HG03460 (cell line): ENCODE results near the gene GANC.
"Not testable (repeated sequence)": the region's sequence is repeated elsewhere in the genome, so short reads cannot be mapped to it uniquely, and the experiment has no call there.

Experiments used
- ATAC-seq: cut with Tn5 transposase; IDR thresholded peaks from one replicate; pipeline ENCODE4 v1.9.1; 2021; ENCODE audit not compliant: unreplicated experiment

GANC gene

GRCh38 chr15:42283671-42284070 lies 10.7 kb downstream of the GANC start:
- ATAC-seq = no peak

- no peak for ATAC-seq
Measured at GRCh38 chr15:42284551-42284950, 11.6 kb downstream of the GANC start.

GRCh38 chr15:42285034-42285433 lies 12.0 kb downstream of the GANC start:
- ATAC-seq = no peak

GRCh38 chr15:42286445-42287029 lies 13.5 kb downstream of the GANC start:
- ATAC-seq = no peak

- ATAC-seq = no peak
Measured at GRCh38 chr15:42287931-42288330, 14.9 kb downstream of the GANC start.

GRCh38 chr15:42289166-42289565 lies 16.2 kb downstream of the GANC start:
- ATAC-seq = no peak

- not testable (repeated sequence) for ATAC-seq
Measured at GRCh38 chr15:42301004-42301403, 28.0 kb downstream of the GANC start.

- ATAC-seq = no peak
Measured at GRCh38 chr15:42306681-42307080, 33.7 kb downstream of the GANC start.

GRCh38 chr15:42313463-42313862 lies 40.5 kb downstream of the GANC start:
- no peak for ATAC-seq

- ATAC-seq = no peak
Measured at GRCh38 chr15:42314818-42315217, 41.8 kb downstream of the GANC start.

GRCh38 chr15:42315521-42315920 lies 42.5 kb downstream of the GANC start:
- no peak for ATAC-seq

GRCh38 chr15:42316282-42316805 lies 43.3 kb downstream of the GANC start:
- not testable (repeated sequence) for ATAC-seq

- no peak for ATAC-seq
Measured at GRCh38 chr15:42319206-42319605, 46.2 kb downstream of the GANC start.

- no peak for ATAC-seq
Measured at GRCh38 chr15:42324308-42324707, 51.3 kb downstream of the GANC start.

GRCh38 chr15:42329161-42329560 lies 56.2 kb downstream of the GANC start:
- no peak for ATAC-seq

- ATAC-seq = no peak
Measured at GRCh38 chr15:42329992-42330391, 57.0 kb downstream of the GANC start.

GRCh38 chr15:42331235-42331634 lies 58.2 kb downstream of the GANC start:
- no peak for ATAC-seq

- ATAC-seq = no peak
Measured at GRCh38 chr15:42332331-42332730, 59.3 kb downstream of the GANC start.

GRCh38 chr15:42335074-42335473 lies 62.1 kb downstream of the GANC start:
- ATAC-seq = no peak

- ATAC-seq = not testable (repeated sequence)
Measured at GRCh38 chr15:42336650-42337049, 63.6 kb downstream of the GANC start.

GRCh38 chr15:42337104-42337503 lies 64.1 kb downstream of the GANC start:
- ATAC-seq = not testable (repeated sequence)

- ATAC-seq = no peak
Measured at GRCh38 chr15:42338500-42338899, 65.5 kb downstream of the GANC start.

- ATAC-seq = no peak
Measured at GRCh38 chr15:42343596-42344232, 70.7 kb downstream of the GANC start.
